ENCODE measurements around the gene RSU1.

GRCh38 chr10:16656895-16657294 is 160.3 kb downstream of the RSU1 start:
- TF ChIP-seq EZH2 (IDR thresholded peaks at IDR 0.05; ENCODE audit: low read length, missing control alignments) = no peak
- TF ChIP-seq CTCF (conservative IDR thresholded peaks at IDR 0.05 in 1 of 2, IDR thresholded peaks at IDR 0.05 in 1 of 2; ENCODE audit: low read depth in 1 of 2, low read length in 2 of 2) = no peak
